NCI-H510A treated with DMSO at 0.1 percent for 48 hours (cell line): ENCODE measurements around the gene CLDN6.
A peak's percentile ranks its signal among the peaks of the same experiment; 100 is the strongest.

ENCODE experiments used
- DNase-seq: peaks from one replicate; lab custom pipeline; 2025; lab: John Stamatoyannopoulos, UW

CLDN6 gene

GRCh38 chr16:2970563-2970962 lies 47.4 kb downstream of the CLDN6 start:
- no peak for DNase-seq

- peak; percentile 43 for DNase-seq
Measured at GRCh38 chr16:2969545-2970521, 48.1 kb downstream of the CLDN6 start.

GRCh38 chr16:2968738-2969544 lies 49.0 kb downstream of the CLDN6 start, which contains the start of gene PAQR4:
Gene PAQR4, plus strand, starts transcription at chr16:2969348. Its CDS starts 327 bp downstream, at chr16:2969675.
- peak; percentile 83 for DNase-seq

GRCh38 chr16:2968368-2968737 lies 49.6 kb downstream of the CLDN6 start:
- no peak for DNase-seq

GRCh38 chr16:2967721-2968161 lies 50.2 kb downstream of the CLDN6 start:
- no peak for DNase-seq

- DNase-seq = no peak
Measured at GRCh38 chr16:2967211-2967631, 50.8 kb downstream of the CLDN6 start.

GRCh38 chr16:2966808-2967191 lies 51.2 kb downstream of the CLDN6 start:
- DNase-seq = no peak

GRCh38 chr16:2966043-2966807 lies 51.8 kb downstream of the CLDN6 start:
- DNase-seq = no peak
